SU-DHL-6 (cell line): ENCODE data around the gene RETREG1.

Experiments
- H2AFZ ChIP-seq: fragments of 200-600 bp; sonication (generic); 2 replicates; pipeline ENCODE4 v1.6.1; 2014; ENCODE audit warnings: low read depth, mild to moderate bottlenecking, moderate library complexity, mixed read lengths, antibody characterized with exemption, low read length; ENCODE audit not compliant: severe bottlenecking
- H3F3A ChIP-seq: fragments of 200-600 bp; shearing (Covaris generic); 2 replicates; pipeline ENCODE4 v1.6.0; 2016; ENCODE audit warnings: antibody characterized with exemption, mild to moderate bottlenecking; ENCODE audit not compliant: insufficient read depth
- H3K27ac ChIP-seq: fragments of 200-600 bp; sonication (generic); 2 replicates; pipeline ENCODE4 v1.5.1; 2016; ENCODE audit warnings: low read depth, mild to moderate bottlenecking, low read length, moderate library complexity, mixed read lengths
- H3K27me3 ChIP-seq: fragments of 200-600 bp; sonication (generic), shearing (Covaris generic); 2 replicates; pipeline ENCODE4 v1.6.0; 2014; ENCODE audit warnings: mild to moderate bottlenecking, low read length
- H3K36me3 ChIP-seq: fragments of 200-600 bp; sonication (generic); 2 replicates; pipeline ENCODE4 v1.6.1; 2014; ENCODE audit warnings: mild to moderate bottlenecking, low read length, mixed read lengths
- H3K4me2 ChIP-seq: fragments of 300-600, 200-600 bp; shearing (Covaris generic), sonication (generic); 2 replicates; pipeline ENCODE4 v1.6.0; 2014; ENCODE audit warnings: low read length, low read depth, mild to moderate bottlenecking; ENCODE audit not compliant: poor library complexity, severe bottlenecking
- H3K4me3 ChIP-seq: fragments of 200-600 bp; sonication (generic); 2 replicates; pipeline ENCODE4 v1.5.1; 2014; ENCODE audit warnings: antibody characterized with exemption, low read length, mild to moderate bottlenecking, mixed read lengths; ENCODE audit not compliant: insufficient read depth, poor library complexity, severe bottlenecking
- H3K79me2 ChIP-seq: fragments of 200-600 bp; sonication (generic); 2 replicates; pipeline ENCODE4 v1.6.1; 2014; ENCODE audit warnings: mild to moderate bottlenecking, low read length, moderate library complexity; ENCODE audit not compliant: insufficient read depth
- H3K9ac ChIP-seq: fragments of 200-600 bp; sonication (generic); 2 replicates; pipeline ENCODE4 v1.7.0; 2014; ENCODE audit warnings: mild to moderate bottlenecking, low read length
- H3K9me2 ChIP-seq: fragments of 200-600 bp; sonication (generic); replicated peaks from 2 replicates; pipeline ENCODE4 v1.6.1; 2014; ENCODE audit warnings: low read length; ENCODE audit not compliant: insufficient read depth
- H3K9me3 ChIP-seq: fragments of 200-600 bp; sonication (generic); 2 replicates; pipeline ENCODE4 v1.6.1; 2014; ENCODE audit warnings: low read length, mixed read lengths; ENCODE audit not compliant: insufficient read depth
- H4K20me1 ChIP-seq: fragments of 200-600 bp; sonication (generic); 2 replicates; pipeline ENCODE4 v1.6.1; 2014; ENCODE audit warnings: low read depth, mild to moderate bottlenecking, antibody characterized with exemption, low read length, moderate library complexity, mixed read lengths
- CTCF ChIP-seq: fragments of 200-600 bp; sonication (generic); IDR thresholded peaks from one replicate; pipeline ENCODE4 v1.5.1; 2017; ENCODE audit warnings: antibody characterized with exemption, mild to moderate bottlenecking, low read length, moderate library complexity; ENCODE audit not compliant: insufficient read depth, poor library complexity, severe bottlenecking
- EZH2phosphoT487 ChIP-seq: fragments of 200-600 bp; sonication (generic), shearing (Covaris generic); conservative IDR thresholded peaks from 2 replicates; pipeline ENCODE4 v1.6.1; 2018; ENCODE audit warnings: mild to moderate bottlenecking, antibody characterized with exemption, low read length, moderate library complexity, mixed read lengths

RETREG1 gene

GRCh38 chr5:16482891-16483290, 133.9 kb downstream of the RETREG1 start:
- H2AFZ ChIP-seq = no peak overlapping the region
- no peak overlapping the region for H3K4me3 ChIP-seq
- no peak overlapping the region for H3K4me2 ChIP-seq
- no peaks in the 10 kb centered on the region for H3K9me3 ChIP-seq
- H3K27me3 ChIP-seq = no peaks in the 10 kb centered on the region
- TF ChIP-seq CTCF (no peak), EZH2phosphoT487 (no peak)
- H3K27ac ChIP-seq = no peak overlapping the region
- H3K9ac ChIP-seq = no peak overlapping the region
- no peaks in the 10 kb centered on the region for H3K79me2 ChIP-seq
- no peaks in the 10 kb centered on the region for H4K20me1 ChIP-seq
- H3K9me2 ChIP-seq = no peaks in the 10 kb centered on the region
- no peaks in the 10 kb centered on the region for H3F3A ChIP-seq
- no peaks in the 10 kb centered on the region for H3K36me3 ChIP-seq

GRCh38 chr5:16480821-16481538, 135.8 kb downstream of the RETREG1 start:
- Histone ChIP-seq H3K79me2 (no peaks in the 10 kb centered on the region), H3K9ac (no peak overlapping the region), H3K9me3 (no peaks in the 10 kb centered on the region), H3K27me3 (no peaks in the 10 kb centered on the region), H3K9me2 (no peaks in the 10 kb centered on the region), H3K27ac (no peak overlapping the region), H3K36me3 (no peaks in the 10 kb centered on the region), H2AFZ (no peak overlapping the region), H3K4me2 (no peak overlapping the region), H4K20me1 (no peaks in the 10 kb centered on the region), H3K4me3 (no peak overlapping the region), H3F3A (no peaks in the 10 kb centered on the region)
- TF ChIP-seq EZH2phosphoT487 (no peak), CTCF (no peak)

- Histone ChIP-seq H3K27ac (no peak overlapping the region), H3K9me3 (no peaks in the 10 kb centered on the region), H2AFZ (no peak overlapping the region), H4K20me1 (no peaks in the 10 kb centered on the region), H3K36me3 (no peaks in the 10 kb centered on the region), H3K79me2 (no peaks in the 10 kb centered on the region), H3F3A (no peaks in the 10 kb centered on the region), H3K9ac (no peak overlapping the region), H3K4me3 (no peak overlapping the region), H3K27me3 (no peaks in the 10 kb centered on the region), H3K9me2 (no peaks in the 10 kb centered on the region), H3K4me2 (no peak overlapping the region)
- no peak for TF ChIP-seq CTCF
- TF ChIP-seq EZH2phosphoT487 = no peak
Observed at GRCh38 chr5:16480144-16480543, 136.7 kb downstream of the RETREG1 start.
